ENCODE measurements around the gene SLC41A3. TPM values are rescaled to one million over a fixed set of nuclear protein-coding genes. Genes with fewer than 3 reads are reported as not detected.

The SLC41A3 gene
- polyA plus RNA-seq, 3 donors, result 2.8 to 18.2 (median 13.6) TPM

- Histone ChIP-seq H3K79me2 (ENCODE audit: insufficient read depth, low read length) (no peaks in the 10 kb centered on the region), H3K4me3 (replicated peaks in 1 of 3; ENCODE audit: low read depth in 2 of 3, low read length in 3 of 3) (no peak overlapping the region), H3K27ac (ENCODE audit: low read depth in 1 of 2, low read length in 2 of 2) (no peak overlapping the region), H3K4me1 (ENCODE audit: control insufficient read depth in 1 of 2, insufficient read depth in 2 of 2, low read length in 2 of 2) (no peaks in the 10 kb centered on the region), H3K27me3 (ENCODE audit: control insufficient read depth in 2 of 2, insufficient read depth in 2 of 2, low read length in 2 of 2) (no peaks in the 10 kb centered on the region), H4K20me1 (ENCODE audit: insufficient read depth, low read length) (no peaks in the 10 kb centered on the region), H3K9ac (ENCODE audit: insufficient read depth, low read length, poor library complexity, severe bottlenecking) (no peak overlapping the region), H2AFZ (ENCODE audit: insufficient read depth, low read depth, low read length, poor library complexity, severe bottlenecking) (no peak overlapping the region), H3K4me2 (replicated peaks; ENCODE audit: extremely low read depth, low read length, poor library complexity, severe bottlenecking) (no peak overlapping the region), H3K9me3 (replicated peaks in 1 of 2; ENCODE audit: control insufficient read depth in 1 of 2, insufficient read depth in 1 of 2, low read length in 2 of 2) (no peaks in the 10 kb centered on the region), H3K36me3 (replicated peaks in 1 of 2; ENCODE audit: control insufficient read depth in 1 of 2, insufficient read depth in 2 of 2, low read length in 2 of 2) (no peaks in the 10 kb centered on the region)
- H3K9me3 Mint-ChIP-seq, result no peaks in the 10 kb centered on the region
- H3K4me3 Mint-ChIP-seq, result no peak overlapping the region
- no peak for DNase-seq
- H3K27me3 Mint-ChIP-seq (ENCODE audit: low read depth in 3 of 3), result peaks cover 0 to 9% (median 4%) of the 10 kb centered on the region in 3 donors
- 95% methylated on average over 7 of the region's 8 CpGs for WGBS (ENCODE audit: insufficient coverage)
- no peak for TF ChIP-seq CTCF (IDR thresholded peaks at IDR 0.05)
- peak overlapping the region in 1 of 7 donors; percentile 58 for H3K27ac Mint-ChIP-seq
- no peaks in the 10 kb centered on the region for H3K36me3 Mint-ChIP-seq
- intact Hi-C loops (cut with micrococcal nuclease), result no loop called here
- H3K4me1 Mint-ChIP-seq, result no peaks in the 10 kb centered on the region
These were observed 24.2 kb upstream of the SLC41A3 start for GRCh38 chr3:126107957-126108675.

DNA sequence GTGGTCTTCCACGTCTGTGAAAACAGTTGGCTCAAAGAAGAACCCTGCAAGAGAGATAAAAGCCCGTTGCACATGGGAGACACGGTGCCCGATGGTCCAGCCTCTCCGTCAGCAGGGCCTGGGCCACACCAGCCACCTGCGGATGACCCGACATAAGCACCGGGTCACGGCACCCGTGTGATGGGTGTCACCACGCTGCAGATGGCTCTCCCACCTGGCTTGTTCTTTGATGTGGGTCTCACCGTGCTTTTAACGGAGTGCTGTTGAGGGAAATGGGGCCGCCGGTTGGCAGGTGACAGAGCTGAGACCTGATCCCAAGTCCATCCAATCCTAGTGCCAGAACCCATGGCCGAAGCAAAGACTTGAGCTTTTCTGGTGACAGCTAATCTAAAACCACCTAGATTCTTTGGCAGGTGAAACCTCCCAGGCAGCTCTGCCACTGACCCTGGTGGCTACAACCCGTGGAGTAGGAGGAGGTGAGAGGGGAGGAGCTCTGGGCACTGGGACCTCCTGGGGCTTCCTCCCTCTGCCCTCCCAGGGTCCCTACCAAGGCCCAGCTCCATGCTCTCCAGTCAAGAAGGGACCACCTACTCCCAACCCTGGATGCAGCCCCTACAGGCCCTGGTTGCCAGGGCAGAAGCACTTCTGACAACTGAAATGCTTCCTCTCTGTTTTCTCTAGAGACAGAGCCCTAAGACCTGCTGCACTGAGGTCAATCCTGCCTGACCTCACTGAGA, 23.4 kb upstream of the SLC41A3 start:
- 91% methylated on average over 13 of the region's 17 CpGs for WGBS (ENCODE audit: insufficient coverage)
- H4K20me1 ChIP-seq (ENCODE audit: insufficient read depth, low read length), result no peaks in the 10 kb centered on the region
- no peak overlapping the region for H3K27ac ChIP-seq (ENCODE audit: low read depth in 1 of 2, low read length in 2 of 2)
- H3K4me3 ChIP-seq (replicated peaks in 1 of 3; ENCODE audit: low read depth in 2 of 3, low read length in 3 of 3), result no peak overlapping the region
- peaks cover 0 to 8% (median 7%) of the 10 kb centered on the region in 3 donors for H3K27me3 Mint-ChIP-seq (ENCODE audit: low read depth in 3 of 3)
- no peak for DNase-seq
- H3K4me1 ChIP-seq (ENCODE audit: control insufficient read depth in 1 of 2, insufficient read depth in 2 of 2, low read length in 2 of 2), result no peaks in the 10 kb centered on the region
- H3K79me2 ChIP-seq (ENCODE audit: insufficient read depth, low read length), result no peaks in the 10 kb centered on the region
- no peaks in the 10 kb centered on the region for H3K9me3 Mint-ChIP-seq
- no peaks in the 10 kb centered on the region for H3K4me1 Mint-ChIP-seq
- TF ChIP-seq CTCF (IDR thresholded peaks at IDR 0.05), result no peak
- H3K9ac ChIP-seq (ENCODE audit: insufficient read depth, low read length, poor library complexity, severe bottlenecking), result peak overlapping the region; percentile 21
- no peaks in the 10 kb centered on the region for H3K36me3 ChIP-seq (replicated peaks in 1 of 2; ENCODE audit: control insufficient read depth in 1 of 2, insufficient read depth in 2 of 2, low read length in 2 of 2)
- no peak overlapping the region for H3K27ac Mint-ChIP-seq
- H3K4me3 Mint-ChIP-seq, result no peak overlapping the region
- intact Hi-C loops (cut with micrococcal nuclease), result no loop called here
- no peak overlapping the region for H2AFZ ChIP-seq (ENCODE audit: insufficient read depth, low read depth, low read length, poor library complexity, severe bottlenecking)
- H3K9me3 ChIP-seq (replicated peaks in 1 of 2; ENCODE audit: control insufficient read depth in 1 of 2, insufficient read depth in 1 of 2, low read length in 2 of 2), result no peaks in the 10 kb centered on the region
- no peaks in the 10 kb centered on the region for H3K36me3 Mint-ChIP-seq
- no peak overlapping the region for H3K4me2 ChIP-seq (replicated peaks; ENCODE audit: extremely low read depth, low read length, poor library complexity, severe bottlenecking)
- no peaks in the 10 kb centered on the region for H3K27me3 ChIP-seq (ENCODE audit: control insufficient read depth in 2 of 2, insufficient read depth in 2 of 2, low read length in 2 of 2)
